GM19395 (cell line): Measurements from ENCODE around the gene SAMM50.

ENCODE experiments used
- ATAC-seq: cut with Tn5 transposase; IDR thresholded peaks from one replicate; pipeline ENCODE4 v1.9.1; 2021; ENCODE audit warnings: mild to moderate bottlenecking, moderate library complexity; ENCODE audit not compliant: unreplicated experiment

Gene SAMM50

DNA sequence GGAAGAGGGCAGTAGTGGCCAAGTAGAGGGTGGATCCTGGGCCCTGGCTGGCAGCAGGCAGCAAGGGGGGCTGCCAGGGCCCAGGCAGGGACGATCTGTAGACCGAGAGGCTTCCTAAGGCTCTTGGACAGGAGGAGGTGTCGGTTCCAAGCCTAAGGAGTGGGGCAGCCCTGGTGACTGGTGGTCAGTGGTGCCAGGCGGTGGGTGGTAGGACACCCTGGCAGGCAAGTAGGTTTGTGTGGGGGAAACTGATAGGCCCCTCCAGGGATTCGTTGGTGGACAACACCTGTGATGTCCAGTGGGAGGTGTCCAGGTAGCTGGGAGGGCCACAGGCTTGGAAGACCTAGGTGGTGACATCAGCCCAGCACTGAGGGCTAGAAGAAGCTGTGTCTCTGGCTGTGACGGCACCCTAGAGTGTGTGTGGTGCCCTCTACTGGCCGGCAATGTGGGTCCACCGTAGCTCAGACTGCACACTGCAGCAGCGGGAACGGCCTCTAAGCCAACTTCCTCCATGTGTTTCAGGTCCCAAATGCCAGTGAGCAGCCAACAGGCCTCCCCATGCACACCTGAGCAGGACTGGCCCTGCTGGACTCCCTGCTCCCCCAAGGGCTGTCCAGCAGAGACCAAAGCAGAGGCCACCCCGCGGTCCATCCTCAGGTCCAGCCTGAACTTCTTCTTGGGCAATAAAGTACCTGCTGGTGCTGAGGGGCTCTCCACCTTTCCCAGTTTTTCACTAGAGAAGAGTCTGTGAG, 9.4 kb upstream of the SAMM50 start:
- no peak for ATAC-seq

DNA sequence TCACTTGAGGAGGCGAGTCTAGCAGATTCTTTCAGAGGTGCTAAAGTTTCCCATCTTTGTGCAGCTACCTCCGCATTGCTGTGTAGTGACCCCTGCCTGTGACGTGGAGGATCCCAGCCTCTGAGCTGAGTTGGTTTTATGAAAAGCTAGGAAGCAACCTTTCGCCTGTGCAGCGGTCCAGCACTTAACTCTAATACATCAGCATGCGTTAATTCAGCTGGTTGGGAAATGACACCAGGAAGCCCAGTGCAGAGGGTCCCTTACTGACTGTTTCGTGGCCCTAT, 8.9 kb upstream of the SAMM50 start:
- no peak for ATAC-seq

DNA sequence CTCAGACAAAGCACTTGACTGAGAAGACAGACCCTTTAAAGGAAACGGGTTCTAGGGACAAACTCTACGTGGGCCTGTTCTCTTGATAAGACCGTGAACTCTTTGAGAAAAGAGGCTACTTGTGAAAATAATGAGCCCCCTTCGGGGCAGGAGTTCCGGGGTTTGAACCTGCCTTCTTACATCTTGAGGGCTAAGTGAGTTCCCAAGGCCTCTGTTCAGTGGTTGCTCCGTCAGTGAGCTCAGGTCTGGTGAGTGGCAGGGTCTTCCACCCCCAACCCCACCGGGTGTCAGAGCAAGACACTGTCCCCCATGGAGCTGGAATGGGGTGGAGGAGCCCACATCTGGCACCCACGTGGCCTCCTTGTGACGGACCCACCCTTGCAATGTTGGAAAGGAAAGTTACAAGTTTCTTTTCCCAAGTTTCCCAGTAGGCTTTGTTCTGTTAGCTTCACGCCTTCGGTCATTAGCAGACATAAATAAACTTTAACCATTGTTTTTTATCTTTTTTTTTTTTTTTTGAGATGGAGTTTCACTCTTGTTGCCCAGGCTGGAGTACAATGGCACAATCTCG, 6.3 kb upstream of the SAMM50 start:
- ATAC-seq, result no peak

DNA sequence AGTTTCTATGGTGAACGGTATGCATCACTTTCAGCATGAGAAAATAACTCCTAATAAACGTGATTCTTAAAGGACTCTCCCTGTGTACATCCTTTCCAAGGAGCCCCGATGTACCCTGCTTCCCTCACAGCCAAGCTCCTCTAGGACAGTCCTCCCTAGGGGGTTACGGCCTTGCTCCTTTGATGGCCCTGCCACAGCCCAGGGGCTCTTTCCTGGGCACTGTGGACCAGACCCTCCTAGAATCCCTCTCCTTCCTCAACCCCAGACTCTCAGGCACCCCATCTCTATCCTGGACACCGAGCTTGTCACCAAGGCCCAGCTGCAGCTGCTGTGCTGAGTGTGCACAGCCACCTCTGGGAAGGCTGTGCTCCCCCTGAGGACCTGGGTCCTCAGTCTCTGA, 3.9 kb upstream of the SAMM50 start:
- ATAC-seq, result no peak

DNA sequence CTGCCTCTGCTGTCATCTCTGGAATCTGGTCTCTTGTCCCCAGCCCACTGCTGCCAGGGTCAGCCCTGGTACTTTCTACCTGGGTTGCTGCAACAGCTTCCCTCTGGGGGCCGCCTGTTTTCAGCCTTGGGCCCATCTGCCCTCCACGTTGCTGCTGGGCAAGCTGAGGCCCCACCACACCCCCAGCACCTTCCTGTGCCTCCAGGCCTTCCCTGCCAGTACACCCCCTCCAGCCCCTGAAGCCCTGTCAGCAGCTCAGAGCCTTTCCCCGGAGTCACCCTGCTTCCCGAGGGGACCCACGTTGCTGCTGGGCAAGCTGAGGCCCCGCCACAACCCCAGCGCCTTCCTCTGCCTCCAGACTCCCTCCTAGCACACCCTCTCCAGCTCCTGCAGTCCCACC, 3.3 kb upstream of the SAMM50 start:
- no peak for ATAC-seq

DNA sequence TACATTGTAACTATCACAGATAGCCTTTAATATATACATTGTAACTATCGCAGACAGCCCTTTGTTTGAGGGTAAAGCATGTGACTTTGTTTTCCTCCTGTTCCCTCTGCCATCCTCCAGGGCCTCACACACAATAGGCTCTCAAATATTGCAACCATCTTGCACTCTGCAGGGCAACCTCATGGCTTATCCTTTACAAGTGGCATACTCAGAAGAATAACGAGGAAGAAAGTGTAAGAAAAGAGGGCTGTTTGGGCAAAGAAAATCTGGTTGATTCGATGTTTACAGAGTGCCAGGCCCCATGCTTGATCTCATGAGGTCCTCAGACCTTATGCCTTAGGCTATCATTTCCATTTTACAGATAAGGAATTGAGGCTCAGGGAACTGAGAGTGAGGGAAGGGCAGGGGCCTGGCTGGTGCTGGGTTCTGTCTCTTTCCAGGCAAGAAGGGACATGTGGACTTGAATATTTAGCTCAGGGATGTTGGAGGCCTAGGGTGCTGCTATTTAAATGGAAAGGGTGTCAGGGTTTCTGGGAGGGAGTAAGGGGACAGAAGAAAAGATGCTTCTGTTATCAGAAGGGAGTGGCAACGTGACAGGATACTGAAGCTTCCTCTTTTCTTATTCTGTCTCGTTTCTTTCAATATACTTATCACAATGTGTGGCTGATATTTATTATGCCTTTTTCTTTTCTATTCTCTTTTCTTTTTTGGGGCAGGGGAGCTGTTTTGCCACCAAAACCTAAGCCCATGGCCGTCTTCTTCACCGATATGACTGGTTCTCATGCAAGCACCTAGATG, 1.1 kb upstream of the SAMM50 start:
- no peak for ATAC-seq

DNA sequence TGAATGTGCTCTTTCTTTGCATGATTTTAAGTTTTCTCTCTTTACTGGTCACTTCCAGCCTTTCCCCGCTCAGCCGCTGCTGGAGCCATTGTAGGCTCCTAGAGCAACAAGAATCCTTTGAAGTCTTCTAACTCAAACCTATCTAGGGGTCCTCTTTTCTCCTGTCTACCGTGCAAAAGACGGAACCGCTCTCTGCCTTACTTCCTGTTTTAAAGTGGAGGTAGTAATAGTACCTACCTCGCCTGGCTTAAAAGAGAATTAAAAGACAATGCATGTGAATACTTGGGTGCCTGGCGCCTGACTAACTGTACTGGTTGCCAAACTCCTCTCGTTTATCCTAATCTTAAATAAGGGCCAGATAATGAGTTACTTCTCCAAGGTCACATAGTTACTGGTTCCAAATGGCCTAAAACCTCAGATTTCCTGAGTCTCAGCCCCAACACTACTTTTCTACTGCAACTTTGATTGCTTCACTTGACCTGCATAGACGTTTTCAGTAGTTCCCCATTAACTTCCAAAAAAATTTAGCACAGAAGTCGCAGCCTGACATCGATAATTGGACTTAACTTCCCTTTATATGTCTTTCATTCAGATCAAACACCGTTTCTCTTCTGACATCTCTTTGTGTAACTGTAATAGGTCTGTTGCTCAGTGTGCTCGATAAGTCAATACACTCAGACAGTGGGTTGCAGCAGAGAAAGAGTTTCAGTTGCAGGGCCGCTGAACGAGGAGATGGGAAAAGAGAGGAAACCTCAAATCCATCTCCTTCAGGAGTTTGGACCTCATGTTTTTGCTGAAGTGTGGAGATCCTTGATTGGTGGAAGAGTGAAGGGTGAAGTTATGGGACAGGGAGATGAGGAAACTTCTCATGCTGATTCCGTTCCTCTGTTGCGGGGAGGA, 891 bp downstream of the SAMM50 start:
- ATAC-seq, result no peak

DNA sequence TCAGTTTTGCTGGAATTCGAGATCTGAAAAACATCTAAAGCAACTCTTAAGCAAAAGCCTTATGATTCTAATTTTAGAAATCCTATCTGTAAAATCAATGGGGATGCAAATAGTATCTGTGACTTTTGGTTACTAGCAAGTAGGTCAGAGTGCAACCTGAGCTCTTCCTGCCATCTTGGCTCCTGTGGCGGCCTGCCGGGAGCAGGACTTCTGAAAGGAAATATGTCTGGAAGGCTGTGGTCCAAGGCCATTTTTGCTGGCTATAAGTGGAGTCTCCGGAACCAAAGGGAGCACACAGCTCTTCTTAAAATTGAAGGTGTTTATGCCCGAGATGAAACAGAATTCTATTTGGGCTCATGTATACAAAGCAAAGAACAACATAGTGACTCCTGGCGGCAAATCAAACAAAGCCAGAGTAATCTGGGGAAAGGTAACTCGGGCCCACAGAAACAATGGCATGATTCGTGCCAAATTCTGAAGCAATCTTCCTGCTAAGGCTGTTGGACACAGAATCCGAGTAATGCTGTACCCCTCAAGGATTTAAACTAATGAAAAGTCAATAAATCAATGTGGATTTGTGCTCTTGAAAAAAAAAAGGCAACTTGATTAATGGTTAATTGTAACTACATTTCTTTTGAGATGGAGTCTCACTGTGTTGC, 1.7 kb downstream of the SAMM50 start:
- ATAC-seq, result no peak

DNA sequence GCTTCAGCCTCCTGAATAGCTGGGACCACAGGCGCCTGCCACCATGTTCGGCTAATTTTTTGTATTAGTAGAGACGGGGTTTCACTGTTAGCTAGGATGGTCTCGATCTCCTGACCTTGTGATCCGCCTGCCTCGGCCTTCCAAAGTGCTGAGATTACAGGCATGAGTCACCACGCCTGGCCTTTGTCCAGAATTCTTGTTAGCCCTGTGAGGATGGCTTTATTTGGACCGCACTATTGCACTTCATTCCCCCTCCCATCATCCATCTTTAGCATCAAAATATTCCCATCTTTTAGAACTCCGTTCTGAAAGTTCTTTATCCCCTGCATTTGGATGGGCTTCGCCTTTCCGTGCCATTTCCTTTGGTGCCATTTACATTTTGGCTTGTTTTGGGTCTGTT, 2.6 kb downstream of the SAMM50 start:
- ATAC-seq, result no peak

DNA sequence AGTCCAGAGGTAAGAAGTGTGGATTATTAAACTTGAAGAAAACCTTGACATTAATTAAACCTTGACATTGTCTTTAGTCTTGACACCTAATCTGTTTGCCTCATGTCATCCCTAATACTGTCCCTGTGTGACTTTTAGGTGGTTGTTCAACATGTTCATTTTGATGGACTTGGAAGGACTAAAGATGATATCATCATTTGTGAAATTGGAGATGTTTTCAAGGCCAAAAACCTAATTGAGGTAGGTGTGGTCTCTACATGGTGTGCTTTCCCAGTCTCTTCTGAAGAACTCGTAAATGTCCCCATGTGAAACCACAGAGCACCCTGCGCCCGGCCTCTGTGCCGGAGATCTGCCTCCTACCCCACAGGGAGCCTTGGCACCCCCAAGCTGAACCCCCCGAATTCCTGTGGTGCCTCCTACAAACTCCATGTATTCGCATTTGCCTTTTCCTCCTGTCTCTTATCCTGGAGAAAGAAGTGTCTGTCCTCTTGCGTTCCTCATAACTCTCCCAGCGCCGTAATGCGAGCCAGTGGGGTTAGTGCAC, 9.1 kb downstream of the SAMM50 start:
- ATAC-seq, result no peak

DNA sequence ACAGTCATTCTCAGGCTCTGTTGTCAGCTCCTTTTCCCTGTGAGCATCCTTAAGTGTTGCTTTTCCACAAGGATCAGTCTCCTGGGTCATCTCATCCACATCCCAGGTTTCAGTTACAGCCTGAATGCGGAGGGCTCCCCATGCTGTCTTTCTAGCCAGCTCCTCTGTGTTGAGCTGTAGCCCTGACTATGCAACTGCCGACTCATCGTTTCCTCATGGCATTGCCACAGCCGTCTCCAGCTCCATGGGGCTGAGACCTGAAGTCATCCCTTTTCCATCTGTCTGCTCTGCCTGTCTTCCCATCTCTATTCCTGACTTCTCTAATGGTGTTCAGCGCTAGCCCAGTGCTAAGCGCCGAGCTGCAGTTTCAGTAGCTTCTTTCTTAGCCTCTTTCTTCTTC, 11.8 kb downstream of the SAMM50 start:
- no peak for ATAC-seq

DNA sequence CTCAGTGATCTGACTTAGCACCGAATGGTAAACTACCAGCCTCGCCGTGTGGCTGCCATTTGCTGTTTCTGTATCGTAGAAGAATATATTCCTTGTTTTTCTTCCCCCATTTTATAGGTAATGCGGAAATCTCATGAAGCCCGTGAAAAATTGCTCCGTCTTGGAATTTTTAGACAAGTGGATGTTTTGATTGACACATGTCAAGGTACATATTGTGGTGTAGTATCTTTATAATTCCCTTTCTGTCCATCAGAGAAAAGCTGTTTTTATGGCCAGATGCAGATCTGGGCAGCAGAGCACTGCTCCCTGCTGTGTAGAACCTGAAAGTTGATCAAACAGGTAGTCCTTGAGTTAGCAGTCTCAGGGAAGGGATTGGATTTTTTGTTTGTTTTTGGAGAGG, 13.4 kb downstream of the SAMM50 start:
- no peak for ATAC-seq

DNA sequence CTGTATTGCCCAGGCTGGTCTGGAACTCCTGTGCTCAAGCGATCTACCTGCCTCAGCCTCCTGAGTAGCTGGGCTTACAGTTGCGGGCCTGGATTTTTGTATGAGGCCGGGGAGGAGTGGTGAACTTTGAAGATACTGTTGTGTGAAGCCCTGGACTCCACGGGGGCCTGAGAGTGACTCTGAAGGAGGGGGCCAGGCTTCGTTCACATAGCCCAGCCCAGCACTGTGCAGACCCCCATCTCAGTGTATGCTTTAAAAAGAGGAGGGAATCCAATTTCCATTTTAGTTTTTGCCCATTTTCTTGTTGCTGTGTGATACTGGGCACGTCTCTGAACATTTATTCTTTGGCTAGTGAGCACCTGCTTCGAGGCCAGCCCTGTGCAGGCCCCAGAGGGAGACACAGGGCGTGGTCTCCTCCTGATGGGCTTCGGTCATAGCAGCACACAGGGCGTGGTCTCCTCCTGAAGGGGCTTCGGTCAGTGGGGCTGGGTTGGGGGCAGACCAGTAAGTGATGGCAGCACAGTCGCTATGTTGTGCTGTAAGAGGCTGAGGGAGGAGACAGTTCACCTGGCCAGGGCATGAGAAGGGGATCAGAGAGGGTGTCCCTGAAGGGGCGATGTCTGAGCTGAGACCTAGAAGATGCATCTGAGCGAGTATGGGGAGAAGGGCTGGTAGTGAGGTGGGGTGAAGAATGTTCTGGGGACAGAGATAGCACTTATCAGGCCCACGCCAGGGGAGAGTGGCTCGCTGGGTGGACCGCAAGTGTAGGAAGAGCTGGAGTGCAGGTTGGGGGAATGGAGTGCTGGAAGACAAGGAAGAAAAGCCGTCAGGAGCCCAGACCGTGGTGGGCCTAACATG, 14.0 kb downstream of the SAMM50 start:
- ATAC-seq, result no peak

DNA sequence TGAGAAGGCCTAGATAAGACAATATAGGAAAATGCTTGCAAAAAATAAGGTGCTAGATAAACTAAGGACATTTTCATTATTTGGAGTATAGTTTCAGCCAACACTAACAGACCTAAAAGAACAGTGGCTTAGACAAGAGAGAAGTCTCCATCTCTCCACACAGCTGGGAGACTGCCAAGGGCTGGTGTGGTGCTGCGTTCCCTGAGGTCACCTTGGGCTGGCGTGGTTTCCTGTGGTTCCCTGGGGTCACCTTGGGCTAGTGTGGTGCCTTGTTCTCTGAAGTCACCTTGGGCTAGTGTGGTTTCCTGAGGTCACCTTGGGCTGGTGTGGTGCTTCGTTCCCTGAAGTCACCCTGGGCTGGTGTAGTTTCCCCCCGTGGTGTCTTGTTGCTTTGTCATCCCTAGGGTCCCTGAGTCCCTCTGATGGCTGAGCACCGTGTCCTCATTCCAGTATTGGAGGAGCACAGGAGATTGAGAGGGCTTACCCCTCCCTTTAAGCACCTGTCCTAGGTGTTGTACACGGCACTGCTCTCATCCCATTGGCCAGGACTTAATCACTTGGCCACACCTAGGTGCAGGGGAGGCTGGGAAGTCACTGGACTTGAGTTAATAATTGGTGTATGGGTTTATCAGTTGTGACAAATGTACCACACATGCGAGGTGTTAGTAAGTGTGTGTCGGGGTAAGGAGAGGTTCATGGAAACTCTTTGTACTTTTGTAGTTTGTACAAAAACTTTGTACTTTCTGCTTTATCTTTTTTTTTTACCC, 14.9 kb downstream of the SAMM50 start:
- no peak for ATAC-seq

DNA sequence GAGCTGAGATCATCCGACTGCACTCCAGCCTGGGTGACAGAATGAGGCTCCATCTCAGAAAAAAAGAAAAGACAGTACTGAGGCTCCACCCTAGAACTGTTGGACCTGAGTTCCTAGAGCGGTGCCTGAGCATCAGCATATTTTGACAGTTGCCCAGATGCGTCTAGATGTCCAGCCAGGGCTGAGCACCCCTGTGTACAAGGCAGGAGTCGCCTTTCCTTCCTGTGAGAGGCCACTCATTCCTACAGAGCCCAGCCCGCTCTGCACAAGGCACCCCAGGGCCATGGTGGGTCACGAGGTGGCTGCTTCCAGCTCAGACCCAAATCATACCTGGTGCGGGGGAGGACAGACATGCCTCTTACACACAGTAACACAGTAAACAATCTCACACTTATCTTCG, 15.9 kb downstream of the SAMM50 start:
- no peak for ATAC-seq

DNA sequence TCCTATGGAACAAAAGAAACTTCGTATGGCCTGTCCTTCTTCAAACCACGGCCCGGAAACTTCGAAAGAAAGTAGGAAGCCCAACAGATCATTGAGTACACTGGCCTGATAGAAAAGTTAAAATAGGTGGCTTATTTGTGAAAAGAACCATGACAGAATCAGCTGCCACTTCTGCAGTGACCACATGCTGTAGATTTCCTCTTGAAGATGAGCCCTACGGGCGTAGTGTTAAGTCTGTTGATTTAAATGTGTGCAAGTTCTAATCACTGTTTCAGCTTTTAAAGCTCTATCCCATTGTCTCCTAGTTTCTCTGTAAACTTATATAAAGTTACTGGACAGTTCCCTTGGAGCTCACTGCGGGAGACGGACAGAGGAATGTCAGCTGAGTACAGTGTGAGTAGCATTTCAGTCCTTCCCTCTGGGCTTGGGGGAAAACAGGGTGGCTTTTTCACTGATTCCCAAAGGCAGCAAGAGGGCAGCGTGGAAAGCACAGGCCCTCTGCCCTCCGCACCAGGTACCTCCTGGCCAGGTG, 17.8 kb downstream of the SAMM50 start:
- ATAC-seq, result no peak

DNA sequence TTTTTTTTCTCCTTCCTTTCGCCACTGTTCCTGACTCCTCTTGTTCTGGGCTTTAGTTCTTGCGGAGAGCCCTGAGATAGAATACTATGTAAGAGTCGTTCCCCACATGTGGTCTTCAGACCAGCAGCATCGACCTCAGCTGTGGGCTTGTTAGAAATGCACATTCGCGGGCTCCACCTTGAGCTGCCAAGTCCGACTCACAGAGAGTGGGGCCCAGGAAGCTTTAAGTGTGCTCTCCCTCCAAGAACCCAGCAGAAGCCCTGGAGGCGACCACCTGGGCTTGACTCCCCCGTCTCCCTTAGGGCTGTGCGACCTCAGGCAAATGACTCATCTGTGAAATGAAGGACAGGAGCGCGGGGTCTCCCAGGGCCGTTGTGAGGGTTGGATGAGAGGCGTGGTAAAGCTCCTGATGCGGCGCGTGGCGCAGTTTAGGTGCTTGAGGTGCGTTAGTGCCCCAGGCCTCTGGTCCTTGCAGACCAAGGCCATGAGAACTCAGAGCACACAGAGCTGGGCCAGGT, 18.8 kb downstream of the SAMM50 start:
- ATAC-seq, result no peak

DNA sequence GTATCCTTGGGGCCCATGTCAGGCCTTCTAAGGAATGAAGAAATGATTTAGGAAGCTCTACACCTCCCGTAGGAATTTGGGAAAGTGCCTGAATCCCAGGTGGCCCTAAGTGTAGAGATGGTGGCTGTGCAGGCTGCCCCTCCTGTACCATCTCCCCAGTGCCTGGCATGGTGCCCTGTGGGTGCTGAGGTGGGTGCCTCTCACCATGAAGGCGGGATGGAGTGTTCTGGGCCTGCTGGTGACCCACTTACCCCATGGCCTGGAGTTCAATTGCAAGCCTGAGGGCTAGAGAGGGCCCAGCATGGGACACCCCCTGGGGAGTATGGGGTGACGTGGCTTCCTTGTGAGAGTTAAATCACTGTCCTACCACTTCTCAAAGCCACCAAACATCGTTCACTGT, 19.8 kb downstream of the SAMM50 start:
- no peak for ATAC-seq
